Measurements from ENCODE around the gene MRPL34. TPM values are rescaled to one million over a fixed set of nuclear protein-coding genes. Genes with fewer than 3 reads are reported as not detected.

The MRPL34 gene
- total and polyA plus RNA-seq, 9 of the 15 experiments (the other 6 are each of a cell fraction or from before 2014, with no cell fraction given), result 11.5 to 256 (median 72.5) TPM

- H3K27me3 ChIP-seq (ENCODE audit: control insufficient read depth in 2 of 2, insufficient read depth in 2 of 2, low read length in 2 of 2), result no peaks in the 10 kb centered on the region
- peaks cover 5 to 39% of the 10 kb centered on the region in 2 experiments; a peak in 4 of 5 replicates for H3K4me1 ChIP-seq (replicated peaks in 1 of 2; ENCODE audit: control insufficient read depth in 2 of 2, insufficient read depth in 2 of 2, low read length in 2 of 2)
- ChIA-PET CTCF (ENCODE audit: low intra/inter-chr PET ratio) (no interaction called here), POLR2A (interaction anchor here (6.9 kb wide), 1 partner anchor 14 kb away, joined by 41 read pairs; the partner anchor contains the start of gene ANO8)
- no peak overlapping the region for H2AFZ ChIP-seq (ENCODE audit: low read depth, low read length)
- 78% methylated on average over 9 of the region's 11 CpGs for WGBS (ENCODE audit: insufficient coverage, low coverage, missing lambda C conversion rate)
- H3K9me3 ChIP-seq (replicated peaks; ENCODE audit: control insufficient read depth, insufficient read depth, low read depth, low read length), result no peaks in the 10 kb centered on the region
- H3K9ac ChIP-seq (ENCODE audit: insufficient read depth in 1 of 2, low read depth in 2 of 2, low read length in 2 of 2), result no peak overlapping the region
- H3K4me3 ChIP-seq, result no peak overlapping the region
- FAIRE-seq (no peak), ATAC-seq (no peak), DNase-seq (ENCODE audit: extremely low read depth in 1 of 4, low spot score in 3 of 4) (no peak)
- no peaks in the 10 kb centered on the region for H3K9me1 ChIP-seq (ENCODE audit: control insufficient read depth, insufficient read depth, low read length)
- no peaks in the 10 kb centered on the region; the same call in 2 of the 3 replicates for H3K79me2 ChIP-seq (ENCODE audit: control insufficient read depth, insufficient read depth, low read length)
- intact Hi-C loops (cut with micrococcal nuclease) (no loop called here), in situ Hi-C loops (cut with MboI) (no loop called here)
- H3K27ac ChIP-seq (ENCODE audit: extremely low read depth, low read depth, low read length), result no peak overlapping the region
- no peak overlapping the region for H3K4me2 ChIP-seq (ENCODE audit: insufficient read depth, low read length)
- no TSS peak for BruUV-seq (replicated peaks)
- H4K20me1 ChIP-seq (replicated peaks; ENCODE audit: control insufficient read depth, insufficient read depth, low read length), result no peaks in the 10 kb centered on the region
- TF ChIP-seq ZBTB33 (CRISPR knock-in tag; IDR thresholded peaks at IDR 0.05), result 0 out of 2 replicates have a peak, but pooled peaks have one; percentile 20
- peak; percentile 50; the same call in 1 of the 2 replicates for TF ChIP-seq POLR2G (IDR thresholded peaks at IDR 0.05; ENCODE audit: low read depth, low read length)
- TF ChIP-seq ZNF766 (CRISPR knock-in tag; conservative IDR thresholded peaks at IDR 0.05), result no peak
- peaks cover 54% of the 10 kb centered on the region for H3K36me3 ChIP-seq (ENCODE audit: control insufficient read depth, insufficient read depth, low read length)
Observed at GRCh38 chr19:17320435-17320834, 14.8 kb downstream of the MRPL34 start.

All from K562 (cell line).